22Rv1 (cell line): ENCODE measurements around the gene HMGCS2.

Experiments
- ZFX ChIP-seq: fragments of 450-650 bp; IDR thresholded peaks from 2 replicates; pipeline ENCODE4 v1.6.1; 2017; ENCODE audit warnings: antibody characterized with exemption, borderline replicate concordance
- TF ChIP-seq, protein P1 (sequence below): fragments of 450-650 bp; IDR thresholded peaks from 2 replicates; pipeline ENCODE4 v1.5.1; 2017; ENCODE audit warnings: mild to moderate bottlenecking

DNA sequence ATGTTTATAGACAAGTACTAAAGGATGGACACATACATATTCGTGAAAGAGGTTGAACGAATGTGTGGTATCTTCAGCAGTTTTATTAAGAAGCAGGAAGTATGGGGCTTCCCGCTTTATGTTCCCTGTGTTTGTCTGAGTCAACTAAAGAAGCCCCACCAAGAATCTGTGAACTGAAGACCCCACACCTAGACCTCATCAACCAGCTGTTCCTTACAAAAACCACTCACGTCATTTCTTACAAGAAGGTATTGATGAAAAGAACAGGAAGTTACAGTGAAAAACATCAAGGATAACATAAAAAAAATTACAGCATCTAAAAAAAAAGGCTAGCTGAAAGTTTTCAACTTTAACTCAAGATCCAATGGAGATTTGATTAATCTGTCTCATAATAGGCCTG lies 30.3 kb upstream of the HMGCS2 start:
- TF ChIP-seq, protein P1, sequence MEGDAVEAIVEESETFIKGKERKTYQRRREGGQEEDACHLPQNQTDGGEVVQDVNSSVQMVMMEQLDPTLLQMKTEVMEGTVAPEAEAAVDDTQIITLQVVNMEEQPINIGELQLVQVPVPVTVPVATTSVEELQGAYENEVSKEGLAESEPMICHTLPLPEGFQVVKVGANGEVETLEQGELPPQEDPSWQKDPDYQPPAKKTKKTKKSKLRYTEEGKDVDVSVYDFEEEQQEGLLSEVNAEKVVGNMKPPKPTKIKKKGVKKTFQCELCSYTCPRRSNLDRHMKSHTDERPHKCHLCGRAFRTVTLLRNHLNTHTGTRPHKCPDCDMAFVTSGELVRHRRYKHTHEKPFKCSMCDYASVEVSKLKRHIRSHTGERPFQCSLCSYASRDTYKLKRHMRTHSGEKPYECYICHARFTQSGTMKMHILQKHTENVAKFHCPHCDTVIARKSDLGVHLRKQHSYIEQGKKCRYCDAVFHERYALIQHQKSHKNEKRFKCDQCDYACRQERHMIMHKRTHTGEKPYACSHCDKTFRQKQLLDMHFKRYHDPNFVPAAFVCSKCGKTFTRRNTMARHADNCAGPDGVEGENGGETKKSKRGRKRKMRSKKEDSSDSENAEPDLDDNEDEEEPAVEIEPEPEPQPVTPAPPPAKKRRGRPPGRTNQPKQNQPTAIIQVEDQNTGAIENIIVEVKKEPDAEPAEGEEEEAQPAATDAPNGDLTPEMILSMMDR, result no peak
- TF ChIP-seq ZFX, result no peak
